CD14-positive monocyte (primary cell): ENCODE results near the gene ASTN2. TPM values are rescaled to one million over a fixed set of nuclear protein-coding genes. Genes with fewer than 3 reads are reported as not detected.

Source experiments
- DNase-seq, 3 donors: peaks; one replicate each; pipeline ENCODE4 v3.0.0-alpha.2; 2011 to 2022
- H2AFZ ChIP-seq: 2 replicates; pipeline ENCODE4 v1.6.0; 2012; ENCODE audit warnings: mild to moderate bottlenecking, low read depth, low read length, inconsistent platforms; ENCODE audit not compliant: insufficient read depth, poor library complexity, severe bottlenecking
- H3K27ac ChIP-seq, 2 donors: 1 replicate in 1 of 2; 2 replicates in 1 of 2; pipeline ENCODE4 v1.5.1; 2012 to 2013; ENCODE audit warnings: low read length in 2 of 2, control low read depth in 1 of 2, inconsistent platforms in 1 of 2, low read depth in 1 of 2, mild to moderate bottlenecking in 1 of 2
- H3K27me3 ChIP-seq, 2 donors: one replicate each; pipeline versions ENCODE4 v1.6.0 to v1.6.1; 2011 to 2013; ENCODE audit warnings: low read length in 2 of 2; ENCODE audit not compliant: control insufficient read depth in 2 of 2, insufficient read depth in 2 of 2
- H3K36me3 ChIP-seq, 2 donors: replicated peaks in 1 of 2; 1 replicate in 1 of 2; 2 replicates in 1 of 2; pipeline versions ENCODE4 v1.5.1 to v1.6.1; 2012 to 2013; ENCODE audit warnings: low read length in 2 of 2, control low read depth in 1 of 2, inconsistent platforms in 1 of 2, mild to moderate bottlenecking in 1 of 2; ENCODE audit not compliant: insufficient read depth in 2 of 2, control insufficient read depth in 1 of 2
- H3K4me1 ChIP-seq, 2 donors: 1 replicate in 1 of 2; 2 replicates in 1 of 2; pipeline versions ENCODE4 v1.5.1 to v1.6.1; 2012 to 2013; ENCODE audit warnings: low read length in 2 of 2, control low read depth in 1 of 2, inconsistent platforms in 1 of 2, mild to moderate bottlenecking in 1 of 2, moderate library complexity in 1 of 2; ENCODE audit not compliant: insufficient read depth in 2 of 2, control insufficient read depth in 1 of 2
- H3K4me2 ChIP-seq: replicated peaks from 2 replicates; pipeline ENCODE3; 2012; ENCODE audit warnings: low read length, moderate library complexity, mild to moderate bottlenecking; ENCODE audit not compliant: poor library complexity, severe bottlenecking; ENCODE audit errors: extremely low read depth
- H3K4me3 ChIP-seq, 3 experiments: fragments of 200-600 bp in 1 of 3; sonication (generic) in 1 of 3; replicated peaks in 1 of 3; 1 replicate in 2 of 3; 2 replicates in 1 of 3; pipeline ENCODE4 v1.5.1; 2011 to 2013; ENCODE audit warnings: low read length in 3 of 3, mild to moderate bottlenecking in 3 of 3, control low read depth in 2 of 3, low read depth in 2 of 3, inconsistent platforms in 1 of 3, moderate library complexity in 1 of 3
- H3K79me2 ChIP-seq: 2 replicates; pipeline ENCODE4 v1.6.0; 2012; ENCODE audit warnings: mild to moderate bottlenecking, control low read depth, inconsistent platforms, low read length, moderate library complexity; ENCODE audit not compliant: insufficient read depth
- H3K9ac ChIP-seq: 2 replicates; pipeline ENCODE4 v1.6.0; 2017; ENCODE audit warnings: low read length, mild to moderate bottlenecking; ENCODE audit not compliant: insufficient read depth, poor library complexity, severe bottlenecking
- H3K9me3 ChIP-seq, 2 donors: replicated peaks in 1 of 2; 1 replicate in 1 of 2; 2 replicates in 1 of 2; pipeline versions ENCODE4 v1.5.1 to v1.6.1; 2012 to 2013; ENCODE audit warnings: low read length in 2 of 2, control low read depth in 1 of 2; ENCODE audit not compliant: control insufficient read depth in 1 of 2, insufficient read depth in 1 of 2
- H4K20me1 ChIP-seq: 2 replicates; pipeline ENCODE4 v1.6.0; 2012; ENCODE audit warnings: mild to moderate bottlenecking, low read length, control low read depth, moderate library complexity; ENCODE audit not compliant: insufficient read depth
- H3K27ac Mint-ChIP-seq, 7 donors: one replicate each; pipeline ENCODE4 v1.8.0; 2020; ENCODE audit warnings: mild to moderate bottlenecking in 7 of 7, mixed read lengths in 7 of 7, moderate library complexity in 6 of 7, inconsistent platforms in 2 of 7
- H3K27me3 Mint-ChIP-seq, 3 donors: one replicate each; pipeline ENCODE4 v1.8.0; 2021 to 2022; ENCODE audit warnings: low read depth in 3 of 3, mild to moderate bottlenecking in 3 of 3, mixed read lengths in 3 of 3, moderate library complexity in 3 of 3, inconsistent platforms in 1 of 3
- H3K36me3 Mint-ChIP-seq, 2 donors: one replicate each; pipeline ENCODE4 v1.8.0; 2020; ENCODE audit warnings: mixed read lengths in 2 of 2, inconsistent platforms in 1 of 2, mild to moderate bottlenecking in 1 of 2
- H3K4me1 Mint-ChIP-seq: one replicate; pipeline ENCODE4 v1.8.0; 2020; ENCODE audit warnings: mild to moderate bottlenecking, mixed read lengths
- H3K4me3 Mint-ChIP-seq, 2 donors: one replicate each; pipeline ENCODE4 v1.8.0; 2020; ENCODE audit warnings: mild to moderate bottlenecking in 2 of 2, mixed read lengths in 2 of 2, moderate library complexity in 1 of 2
- H3K9me3 Mint-ChIP-seq, 7 donors: one replicate each; pipeline ENCODE4 v1.8.0; 2020 to 2022; ENCODE audit warnings: mixed read lengths in 7 of 7, mild to moderate bottlenecking in 6 of 7, moderate library complexity in 6 of 7, inconsistent platforms in 2 of 7
- WGBS: methylation state at CpG from one replicate; pipeline ENCODE4 v1.1.5; 2013; ENCODE audit warnings: missing lambda C conversion rate; ENCODE audit not compliant: insufficient coverage; 5-methylcytosine and 5-hydroxymethylcytosine counted together
- intact Hi-C, 2 donors: fragments of 100-400 bp; cut with micrococcal nuclease; formaldehyde crosslinking; loops; one replicate each; pipeline versions ENCODE4 v1.15.0 to v1.15.1; 2023
- polyA plus RNA-seq, 3 donors: library from polyadenylated mRNA; depleted of rRNA in 1 of 3; unstranded in 2 of 3; stranded (reverse) in 1 of 3; fragments of 300-500 nt in 2 of 3; fragments of >200 nt in 1 of 3; fragmentation: Illumina TruSeq in 2 of 3; gene quantifications; 1 replicate in 2 of 3; 2 replicates in 1 of 3; pipeline ENCODE4 v1.2.3, GENCODE V29; 2012 to 2021
- TF ChIP-seq, protein P1 (sequence below): fragments of 200-600 bp; IDR thresholded peaks from one replicate; pipeline ENCODE4 v1.8.0; 2022; ENCODE audit warnings: antibody characterized with exemption, mild to moderate bottlenecking

Gene ASTN2
- polyA plus RNA-seq, 3 donors, result not detected

- H3K27me3 ChIP-seq, result no peaks in the 10 kb centered on the region
- TF ChIP-seq, protein P1, sequence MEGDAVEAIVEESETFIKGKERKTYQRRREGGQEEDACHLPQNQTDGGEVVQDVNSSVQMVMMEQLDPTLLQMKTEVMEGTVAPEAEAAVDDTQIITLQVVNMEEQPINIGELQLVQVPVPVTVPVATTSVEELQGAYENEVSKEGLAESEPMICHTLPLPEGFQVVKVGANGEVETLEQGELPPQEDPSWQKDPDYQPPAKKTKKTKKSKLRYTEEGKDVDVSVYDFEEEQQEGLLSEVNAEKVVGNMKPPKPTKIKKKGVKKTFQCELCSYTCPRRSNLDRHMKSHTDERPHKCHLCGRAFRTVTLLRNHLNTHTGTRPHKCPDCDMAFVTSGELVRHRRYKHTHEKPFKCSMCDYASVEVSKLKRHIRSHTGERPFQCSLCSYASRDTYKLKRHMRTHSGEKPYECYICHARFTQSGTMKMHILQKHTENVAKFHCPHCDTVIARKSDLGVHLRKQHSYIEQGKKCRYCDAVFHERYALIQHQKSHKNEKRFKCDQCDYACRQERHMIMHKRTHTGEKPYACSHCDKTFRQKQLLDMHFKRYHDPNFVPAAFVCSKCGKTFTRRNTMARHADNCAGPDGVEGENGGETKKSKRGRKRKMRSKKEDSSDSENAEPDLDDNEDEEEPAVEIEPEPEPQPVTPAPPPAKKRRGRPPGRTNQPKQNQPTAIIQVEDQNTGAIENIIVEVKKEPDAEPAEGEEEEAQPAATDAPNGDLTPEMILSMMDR, result no peak
- H3K4me1 ChIP-seq, result no peaks in the 10 kb centered on the region
- H3K36me3 ChIP-seq, result no peaks in the 10 kb centered on the region
- no peak overlapping the region for H2AFZ ChIP-seq
- intact Hi-C loops, result no loop called here
- 14% methylated on average over 5 of the region's 7 CpGs for WGBS
- H3K27ac Mint-ChIP-seq, result no peak overlapping the region
- peaks cover 0 to 2% (median 0%) of the 10 kb centered on the region in 3 donors for H3K27me3 Mint-ChIP-seq
- H3K4me2 ChIP-seq, result no peak overlapping the region
- H3K9me3 ChIP-seq, result no peaks in the 10 kb centered on the region
- peaks cover 0 to 3% (median 0%) of the 10 kb centered on the region in 7 donors for H3K9me3 Mint-ChIP-seq
- no peaks in the 10 kb centered on the region for H3K79me2 ChIP-seq
- H3K4me3 ChIP-seq, result no peak overlapping the region
- no peak overlapping the region for H3K4me3 Mint-ChIP-seq
- H3K36me3 Mint-ChIP-seq, result no peaks in the 10 kb centered on the region
- H3K27ac ChIP-seq, result no peak overlapping the region
- H3K4me1 Mint-ChIP-seq, result peaks cover 1% of the 10 kb centered on the region
- no peak overlapping the region for H3K9ac ChIP-seq
- H4K20me1 ChIP-seq, result no peaks in the 10 kb centered on the region
- no peak for DNase-seq
Measured at GRCh38 chr9:116390303-116391228, 1024.3 kb downstream of the ASTN2 start.

GRCh38 chr9:116389541-116390302, 1025.1 kb downstream of the ASTN2 start:
- Histone ChIP-seq H3K27me3 (no peaks in the 10 kb centered on the region), H3K4me1 (no peaks in the 10 kb centered on the region), H2AFZ (no peak overlapping the region), H3K4me2 (no peak overlapping the region), H3K27ac (no peak overlapping the region), H4K20me1 (no peaks in the 10 kb centered on the region), H3K4me3 (no peak overlapping the region), H3K36me3 (no peaks in the 10 kb centered on the region), H3K9me3 (no peaks in the 10 kb centered on the region), H3K79me2 (no peaks in the 10 kb centered on the region), H3K9ac (no peak overlapping the region)
- Mint-ChIP-seq H3K27me3 (peaks cover 0 to 4% (median 0%) of the 10 kb centered on the region in 3 donors), H3K9me3 (peaks cover 0 to 3% (median 0%) of the 10 kb centered on the region in 7 donors), H3K27ac (no peak overlapping the region), H3K4me1 (peaks cover 1% of the 10 kb centered on the region), H3K4me3 (no peak overlapping the region), H3K36me3 (no peaks in the 10 kb centered on the region)
- TF ChIP-seq, protein P1, result no peak
- intact Hi-C loops, result no loop called here
- 100% methylated on average over 1 of the region's 1 CpG for WGBS
- DNase-seq, result no peak
